Left colon (tissue), 2 donors: Measurements from ENCODE around the gene LHCGR. TPM values are rescaled to one million over a fixed set of nuclear protein-coding genes. Genes with fewer than 3 reads are reported as not detected.
"Not testable (repeated sequence)": the region's sequence is repeated elsewhere in the genome, so short reads cannot be mapped to it uniquely, and the experiment has no call there.

ENCODE experiments used
- ATAC-seq: fragments of 200-7000 bp; cut with Tn5 transposase; one replicate; pipeline ENCODE4 v1.9.1; 2020; ENCODE audit warnings: mild to moderate bottlenecking, moderate library complexity
- DNase-seq, 2 donors: peaks; one replicate each; pipeline ENCODE4 v3.0.0-alpha.2; 2020
- intact Hi-C, 2 donors: fragments of 100-400 bp; cut with DNase I in 1 of 2; cut with micrococcal nuclease in 1 of 2; formaldehyde crosslinking; loops; one replicate each; pipeline versions ENCODE4 v1.11.2 to v1.14.0; 2022; cut with DNase I, micrococcal nuclease
- total RNA-seq, 2 donors: library from RNA; stranded (reverse); fragmentation: NEBNext Ultra II Directional; extraction: Animal tissue kit (Norgen Biotek cat#: 25700); gene quantifications; one replicate each; pipeline ENCODE4 v1.2.1, GENCODE V29; 2021
- donor health status: DM: no; HTN: no; CAD: no.
- donor health status: DM: yes; HTN: yes; CAD: no.

LHCGR gene
- total RNA-seq, 2 donors from 2014 or later = not detected

GRCh38 chr2:48715956-48716355 is 39.6 kb downstream of the LHCGR start:
- intact Hi-C loops = no loop called here
- peak in 1 of 2 donors; percentile 9 for DNase-seq
- ATAC-seq = no peak

- peak; percentile 85 to 90 for DNase-seq
- intact Hi-C loops = no loop called here
- peak; percentile 98 for ATAC-seq
Measured at GRCh38 chr2:48715042-48715899, 40.3 kb downstream of the LHCGR start.

GRCh38 chr2:48714245-48714644 is 41.3 kb downstream of the LHCGR start:
- DNase-seq (no peak), ATAC-seq (no peak)
- intact Hi-C loops = no loop called here

GRCh38 chr2:48713647-48714046 is 41.9 kb downstream of the LHCGR start:
- DNase-seq (peak in 1 of 2 donors; percentile 4), ATAC-seq (no peak)
- intact Hi-C loops = no loop called here

GRCh38 chr2:48712151-48712550 is 43.4 kb downstream of the LHCGR start:
- DNase-seq (no peak), ATAC-seq (no peak)
- intact Hi-C loops = no loop called here

- DNase-seq (no peak), ATAC-seq (no peak)
- intact Hi-C loops = no loop called here
Measured at GRCh38 chr2:48711343-48711742, 44.2 kb downstream of the LHCGR start.

- intact Hi-C loops = no loop called here
- ATAC-seq (no peak), DNase-seq (no peak)
Measured at GRCh38 chr2:48709096-48710034, 46.2 kb downstream of the LHCGR start.

- peak; percentile 60 to 68 for DNase-seq
Measured at GRCh38 chr2:48707466-48707865, 48.1 kb downstream of the LHCGR start.

GRCh38 chr2:48703621-48704020 is 51.9 kb downstream of the LHCGR start:
- intact Hi-C loops, ATAC-seq, DNase-seq: not testable (repeated sequence)

More at GRCh38 chr2:48707466-48707865, 48.1 kb downstream of the LHCGR start:
- intact Hi-C loops = no loop called here
- peak; percentile 82 for ATAC-seq

GRCh38 chr2:48699348-48699930 is 56.1 kb downstream of the LHCGR start:
- no peak for ATAC-seq
- intact Hi-C loops = no loop called here
- no peak for DNase-seq

- intact Hi-C loops = no loop called here
- ATAC-seq = no peak
Measured at GRCh38 chr2:48696881-48697280, 58.6 kb downstream of the LHCGR start.

GRCh38 chr2:48695991-48696390 is 59.5 kb downstream of the LHCGR start:
- DNase-seq = no peak
- ATAC-seq = no peak
- intact Hi-C loops = no loop called here

More at GRCh38 chr2:48696881-48697280, 58.6 kb downstream of the LHCGR start:
- no peak for DNase-seq

GRCh38 chr2:48694149-48694548 is 61.4 kb downstream of the LHCGR start:
- DNase-seq (no peak), ATAC-seq (no peak)
- intact Hi-C loops = no loop called here

- intact Hi-C loops = no loop called here
- DNase-seq (no peak), ATAC-seq (no peak)
Measured at GRCh38 chr2:48693645-48694044, 61.9 kb downstream of the LHCGR start.

GRCh38 chr2:48693066-48693465 is 62.5 kb downstream of the LHCGR start:
- DNase-seq (no peak), ATAC-seq (no peak)
- intact Hi-C loops = no loop called here

GRCh38 chr2:48691935-48692691 is 63.4 kb downstream of the LHCGR start:
- intact Hi-C loops = no loop called here
- no peak for DNase-seq
- no peak for ATAC-seq

- intact Hi-C loops = no loop called here
- DNase-seq (no peak), ATAC-seq (no peak)
Measured at GRCh38 chr2:48685126-48685525, 70.4 kb downstream of the LHCGR start.

- no peak for DNase-seq
- intact Hi-C loops = no loop called here
- ATAC-seq = no peak
Measured at GRCh38 chr2:48677450-48677849, 78.1 kb downstream of the LHCGR start.

- no peak for ATAC-seq
- intact Hi-C loops = no loop called here
- no peak for DNase-seq
Measured at GRCh38 chr2:48674933-48675332, 80.6 kb downstream of the LHCGR start.
